NCI-H69 (cell line): ENCODE measurements around the gene PINK1.
A peak's percentile ranks its signal among the peaks of the same experiment; 100 is the strongest.

Experiments
- DNase-seq: peaks from one replicate; lab custom pipeline; 2025; lab: John Stamatoyannopoulos, UW

PINK1 gene

DNA sequence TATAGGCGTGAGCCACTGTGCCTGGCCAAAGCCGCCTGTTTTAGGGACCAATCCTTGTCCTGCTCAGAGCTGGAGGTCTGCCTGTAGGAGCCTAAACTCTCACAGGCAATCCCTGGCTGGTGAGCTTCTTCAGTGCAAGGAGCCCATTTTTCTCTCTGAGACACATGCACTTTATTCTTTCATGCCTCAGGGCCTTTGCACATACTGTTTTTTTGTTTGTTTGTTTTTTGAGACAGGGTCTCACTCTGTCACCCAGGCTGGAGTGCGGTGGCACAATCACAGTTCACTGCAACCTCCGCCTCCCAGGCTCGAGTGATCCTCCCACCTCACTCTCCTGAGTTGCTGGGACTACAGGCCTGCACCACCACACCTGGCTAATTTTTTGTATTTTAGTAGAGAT, 21.6 kb upstream of the PINK1 start:
- no peak for DNase-seq

DNA sequence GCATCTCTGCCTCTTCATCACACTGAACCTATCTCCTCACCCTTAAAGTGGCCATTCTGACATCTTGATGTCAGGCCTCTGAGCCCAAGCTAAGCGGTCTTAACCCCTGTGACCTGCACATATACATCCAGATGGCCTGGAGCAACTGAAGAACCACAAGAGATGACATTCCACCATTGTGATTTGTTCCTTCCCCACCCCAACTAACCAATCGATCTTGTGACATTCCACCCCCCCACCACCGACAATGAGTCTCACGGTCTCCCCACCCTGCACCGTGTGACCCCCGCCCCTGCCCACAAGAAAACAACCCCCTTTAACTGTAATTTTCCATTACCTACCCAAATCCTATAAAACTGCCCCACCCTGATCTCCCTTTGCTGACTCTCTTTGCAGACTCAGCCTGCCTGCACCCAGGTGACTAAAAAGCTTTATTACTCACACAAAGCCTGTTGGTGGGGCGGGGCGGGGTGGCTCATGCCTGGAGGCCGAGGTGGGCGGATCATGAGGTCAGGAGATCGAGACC, 21.0 kb upstream of the PINK1 start:
- no peak for DNase-seq

DNA sequence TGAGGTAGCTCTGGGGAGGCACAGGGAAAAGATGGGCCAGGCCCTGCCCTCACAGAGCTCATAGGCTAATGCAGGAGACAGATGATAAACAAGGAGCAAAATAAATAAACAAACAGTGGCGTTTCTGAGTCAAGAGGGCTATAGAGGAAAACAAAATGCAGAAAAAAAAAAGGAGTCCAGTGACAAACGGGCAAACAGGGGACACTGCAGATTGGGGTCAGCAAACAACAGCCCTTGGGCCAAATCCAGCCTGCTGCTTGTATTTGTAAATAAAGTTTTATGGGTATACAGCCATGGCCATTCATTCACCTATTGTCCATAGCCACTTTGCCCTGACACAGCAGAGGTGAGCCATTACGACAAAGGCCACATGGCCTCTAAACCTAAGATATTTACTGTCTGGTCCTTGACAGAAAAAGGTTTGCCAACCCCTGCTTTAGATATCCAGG, 19.1 kb upstream of the PINK1 start:
- DNase-seq, result no peak

DNA sequence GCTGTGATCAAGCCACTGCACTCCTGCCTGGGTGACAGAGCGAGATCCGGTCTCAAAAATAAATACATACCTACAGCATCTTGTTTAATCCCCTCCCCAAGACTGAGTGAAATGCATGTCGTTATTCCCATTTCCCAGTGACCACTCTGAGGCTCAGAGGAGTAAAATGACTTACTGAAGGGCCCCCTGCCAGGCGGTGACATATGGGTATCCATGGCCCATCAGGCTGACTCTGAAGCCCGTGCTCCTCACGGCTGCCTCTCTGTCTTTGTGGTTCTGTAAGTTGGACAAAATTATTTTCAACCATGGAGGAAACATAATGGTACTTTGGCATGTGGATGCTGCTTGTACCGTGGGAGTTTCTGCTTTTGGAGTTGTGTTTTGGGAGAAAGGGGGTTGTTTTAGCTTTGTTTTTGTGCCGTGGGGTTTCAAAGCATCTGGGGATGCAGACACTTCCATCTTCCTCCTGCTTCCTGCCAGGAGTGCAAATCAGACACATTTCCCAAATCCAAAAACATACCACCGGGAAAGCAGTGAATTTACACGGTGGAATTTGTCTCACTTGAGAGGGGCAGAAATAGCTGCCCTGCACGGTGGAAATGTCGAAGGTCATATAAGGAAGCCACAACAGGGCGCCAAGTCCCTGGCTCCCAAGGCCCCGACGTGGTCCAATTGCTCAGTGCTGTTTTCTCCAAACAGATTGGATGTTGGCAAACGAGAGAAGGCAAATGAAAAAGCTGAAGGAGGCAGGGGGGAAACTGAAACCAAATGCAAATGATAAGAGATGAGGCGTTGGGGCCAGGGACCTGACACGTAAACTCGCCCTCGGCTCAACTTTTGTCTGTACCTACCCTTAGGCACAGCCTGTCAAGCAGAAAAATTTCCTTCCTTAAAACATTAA, 17.1 kb upstream of the PINK1 start:
- no peak for DNase-seq

DNA sequence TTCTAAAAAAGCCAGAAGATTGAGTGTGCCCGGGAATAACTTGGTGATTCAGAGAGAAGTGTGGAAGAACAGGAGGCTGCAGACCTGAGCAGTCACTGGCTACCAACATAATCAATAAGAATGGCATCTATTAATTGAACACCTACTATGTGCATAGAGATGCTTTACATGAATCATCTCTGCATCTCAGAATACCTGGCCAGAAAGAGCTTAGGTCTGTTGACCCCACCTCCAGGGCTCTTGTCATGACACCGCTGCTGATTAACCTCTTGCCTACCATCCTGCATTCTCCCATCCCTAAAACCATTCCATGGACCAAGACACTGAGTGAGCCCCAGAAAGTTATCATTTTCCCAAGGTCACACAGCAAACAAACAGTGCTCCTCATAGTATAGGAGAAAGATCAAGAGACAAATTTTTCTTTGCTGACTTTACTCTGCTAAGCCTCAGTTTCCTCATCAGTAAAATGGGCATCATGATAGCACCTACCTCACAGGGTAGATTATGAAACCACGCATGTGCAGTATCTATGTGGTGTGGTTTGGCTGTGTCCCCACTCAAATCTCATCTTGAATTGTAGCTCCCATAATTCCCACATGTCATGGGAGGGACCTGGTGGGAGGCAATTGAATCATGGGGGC, 16.3 kb upstream of the PINK1 start:
- DNase-seq, result no peak

DNA sequence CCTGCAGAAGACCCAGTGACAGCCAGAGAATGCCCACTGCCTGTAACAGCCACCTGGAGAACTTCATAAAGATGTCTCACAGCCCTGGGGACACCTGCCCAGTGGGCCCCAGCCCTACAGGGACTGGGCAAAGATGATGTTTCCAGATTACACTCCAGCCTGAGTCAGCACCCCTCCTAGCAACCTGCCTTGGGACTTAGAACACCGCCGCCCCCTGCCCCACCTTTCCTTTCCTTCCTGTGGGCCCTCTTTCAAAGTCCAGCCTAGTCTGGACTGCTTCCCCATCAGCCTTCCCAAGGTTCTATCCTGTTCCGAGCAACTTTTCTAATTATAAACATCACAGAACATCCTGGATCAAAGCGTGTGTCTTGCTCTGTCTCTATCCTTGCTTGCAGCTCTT, 14.7 kb upstream of the PINK1 start:
- DNase-seq, result no peak

DNA sequence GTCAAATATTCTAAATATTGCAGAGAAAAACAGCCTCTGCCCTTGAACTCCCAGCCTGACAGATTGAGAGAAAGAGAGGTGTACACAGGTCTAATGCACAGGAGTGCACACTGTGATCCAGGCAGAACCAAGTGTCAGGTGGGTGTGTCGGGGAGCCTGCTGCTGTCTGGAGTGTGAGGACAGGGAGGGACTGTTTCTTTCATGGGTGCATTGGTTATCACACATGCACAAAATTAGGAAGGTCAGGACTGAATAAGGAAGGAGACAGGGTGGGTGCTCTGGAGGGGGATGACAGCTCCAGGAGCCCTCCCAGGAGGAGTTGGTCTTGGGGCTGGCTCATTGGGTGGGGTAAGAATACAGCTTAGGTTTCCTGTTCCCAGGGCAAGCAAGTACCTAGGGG, 13.3 kb upstream of the PINK1 start:
- no peak for DNase-seq

DNA sequence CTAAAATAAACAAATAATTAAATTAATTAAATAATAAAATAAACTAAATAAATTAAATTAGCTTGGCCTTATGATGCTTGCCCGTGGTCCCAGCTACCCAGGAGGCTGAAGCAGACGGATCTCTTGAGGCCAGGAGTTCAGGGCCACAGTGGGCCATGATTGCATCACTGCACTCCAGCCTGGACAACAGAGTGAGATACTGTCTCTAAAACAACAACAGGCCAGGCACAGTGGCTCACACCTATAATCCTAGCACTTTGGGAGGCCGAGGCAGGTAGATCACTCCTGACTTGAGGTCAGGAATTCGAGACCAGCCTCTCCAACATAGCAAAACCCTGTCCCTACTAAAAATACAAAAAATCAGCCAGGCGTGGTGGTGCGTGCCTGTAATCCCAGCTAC, 12.2 kb upstream of the PINK1 start:
- DNase-seq, result no peak

DNA sequence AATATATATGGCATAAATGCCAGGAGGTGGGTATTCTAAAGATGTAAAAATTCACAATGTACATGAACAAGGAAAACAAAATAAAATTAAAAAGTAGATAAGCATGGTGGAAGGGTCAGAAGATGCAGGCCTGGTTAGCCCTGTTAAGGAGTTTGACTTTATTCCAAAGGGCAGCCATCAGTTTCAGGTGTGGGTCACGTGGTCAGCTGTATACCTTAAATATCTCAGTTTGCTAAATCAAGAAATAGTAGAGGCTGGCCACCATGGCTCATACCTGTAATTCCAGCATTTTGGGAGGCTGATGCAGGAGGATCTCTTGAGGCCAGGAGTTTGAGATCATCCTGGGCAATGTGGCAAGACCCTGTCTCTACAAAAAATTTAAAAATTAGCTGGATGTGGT, 8.5 kb upstream of the PINK1 start:
- DNase-seq, result no peak

DNA sequence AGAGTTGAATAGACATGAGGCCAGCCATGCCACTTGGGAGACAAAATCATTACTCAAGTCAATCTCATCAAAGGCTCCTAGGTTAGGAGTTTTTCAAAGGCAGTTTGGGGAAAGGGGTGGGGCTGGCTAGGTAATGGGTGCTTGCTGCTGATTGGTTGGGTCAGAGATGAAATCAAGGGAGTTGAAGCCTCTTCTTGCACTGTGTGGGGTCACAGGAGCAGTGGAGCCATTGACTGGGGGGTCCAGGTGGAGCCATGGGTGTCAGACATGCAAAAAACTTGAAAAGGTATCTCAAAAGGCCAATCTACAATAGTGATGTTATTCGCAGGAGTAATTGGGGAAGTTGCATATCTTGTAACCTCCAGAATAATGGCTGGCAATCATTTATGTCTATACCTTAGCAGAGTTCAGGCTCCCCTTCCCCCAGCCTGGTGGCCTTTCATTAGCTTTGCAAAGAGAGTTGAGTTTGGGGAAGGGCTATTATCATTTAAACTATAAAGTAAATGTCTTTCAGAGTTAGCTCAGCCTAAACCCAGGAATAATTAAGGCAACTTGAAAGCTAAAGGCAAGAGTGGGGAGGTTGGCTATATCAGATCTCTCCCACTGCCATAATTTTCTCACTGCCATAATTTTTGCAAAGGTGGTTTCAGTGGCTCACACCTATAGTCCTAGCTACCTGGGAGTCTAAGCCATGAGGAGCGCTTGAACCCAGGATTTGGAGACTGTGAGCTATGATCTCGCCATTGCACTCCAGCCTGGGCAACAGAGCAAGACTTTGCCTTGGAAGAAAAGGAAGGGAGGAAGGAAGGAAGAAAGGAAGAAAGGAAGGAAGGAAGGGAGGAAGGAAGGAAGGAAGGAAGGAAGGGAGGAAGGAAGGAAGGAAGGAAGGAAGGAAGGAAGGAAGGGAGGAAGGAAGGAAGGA, 7.8 kb upstream of the PINK1 start:
- DNase-seq, result no peak

DNA sequence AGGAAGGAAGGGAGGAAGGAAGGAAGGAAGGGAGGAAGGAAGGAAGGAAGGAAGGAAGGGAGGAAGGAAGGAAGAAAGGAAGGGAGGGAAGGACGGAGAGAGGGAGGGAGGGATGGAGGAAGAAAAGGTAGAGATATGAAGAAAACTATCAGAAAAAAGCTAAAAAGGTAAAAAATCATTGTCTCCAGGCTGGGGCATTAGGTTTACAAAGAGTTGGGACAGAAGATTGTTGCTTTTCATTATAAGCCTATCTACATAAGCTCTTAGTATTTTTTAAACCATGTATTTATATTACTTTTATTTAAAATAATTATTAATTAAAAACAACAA, 7.2 kb upstream of the PINK1 start:
- no peak for DNase-seq

DNA sequence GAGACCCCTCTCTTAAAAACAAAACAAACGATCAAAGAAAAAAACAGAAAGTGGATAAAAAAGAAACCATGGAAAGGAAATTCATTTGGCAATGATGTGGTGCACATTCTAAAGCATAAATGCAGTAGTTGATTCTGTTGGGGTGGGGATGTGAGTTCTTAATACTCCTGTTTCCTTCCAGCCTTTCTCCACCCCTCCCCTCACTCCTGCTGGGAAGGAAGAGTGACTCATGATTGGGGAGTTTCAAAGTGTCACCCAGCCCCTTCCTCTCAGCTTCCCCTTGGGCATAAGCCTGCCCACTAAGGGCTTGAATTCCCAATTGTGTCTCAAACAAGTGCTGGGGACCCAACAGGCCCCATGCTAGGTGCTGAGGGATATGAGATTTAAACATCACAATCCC, 6.7 kb upstream of the PINK1 start:
- DNase-seq, result no peak

DNA sequence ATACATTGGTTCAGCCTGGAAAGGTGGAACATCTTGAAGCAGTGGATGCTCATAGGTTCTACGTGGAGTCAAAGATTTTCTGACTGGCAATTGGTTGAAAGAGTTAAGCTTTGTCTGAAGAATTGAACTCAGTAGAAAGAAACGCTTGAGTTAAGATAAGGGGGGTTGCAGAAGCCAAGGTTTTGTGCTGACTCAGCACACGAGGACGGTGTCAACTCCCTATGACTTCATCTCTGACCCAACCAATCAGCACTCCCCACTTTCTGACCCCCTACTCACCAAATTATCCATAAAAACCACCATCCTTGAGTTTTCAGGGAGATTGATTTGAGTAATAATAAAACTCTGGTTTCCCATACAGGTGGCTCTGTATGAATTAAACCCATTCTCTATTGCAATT, 2.5 kb upstream of the PINK1 start:
- DNase-seq, result no peak

DNA sequence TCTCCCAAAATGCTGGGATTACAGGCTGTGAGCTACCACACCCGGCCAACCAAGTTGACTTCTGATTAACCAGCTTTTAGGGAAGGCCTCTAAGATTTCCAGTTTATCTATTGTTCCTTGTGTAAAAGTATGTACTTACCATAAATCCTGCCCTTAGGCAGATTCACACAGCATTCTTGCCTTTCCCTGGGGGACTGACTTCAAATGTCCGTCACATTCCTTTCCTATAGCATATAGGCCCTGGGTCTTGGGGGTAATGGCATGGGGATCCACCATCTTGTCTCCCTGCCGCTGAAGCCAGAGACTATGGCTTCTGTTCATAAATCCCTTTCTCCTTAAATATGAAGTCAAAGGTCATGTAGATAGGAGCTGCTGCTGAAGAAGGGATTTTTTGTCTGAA, 872 bp upstream of the PINK1 start:
- DNase-seq, result no peak

DNA sequence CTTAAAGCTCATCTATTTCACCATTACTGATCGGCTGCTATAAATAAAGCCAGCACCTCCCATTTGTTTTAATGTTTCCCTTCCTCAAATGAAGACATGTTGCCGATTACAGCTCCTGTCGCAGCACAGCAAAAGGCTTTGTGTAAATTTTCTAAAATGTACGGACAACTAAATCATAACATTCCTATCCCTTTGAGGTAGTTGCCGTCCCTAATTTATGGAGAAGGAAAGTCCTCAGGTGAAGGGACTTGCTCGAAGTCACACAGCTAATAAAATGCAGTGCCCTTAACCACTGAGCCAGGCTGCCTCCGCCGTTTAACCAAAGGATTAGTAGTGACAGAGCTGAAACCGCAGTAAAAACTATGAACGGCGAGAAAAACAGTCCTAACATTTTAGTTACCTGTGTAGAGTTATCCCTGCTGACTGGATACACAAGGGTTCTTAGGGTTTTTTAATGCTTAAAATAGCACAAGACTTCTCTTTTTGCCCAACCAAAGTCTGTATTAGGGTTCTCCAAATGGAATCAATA, 871 bp downstream of the PINK1 start:
- DNase-seq, result peak; percentile 21

DNA sequence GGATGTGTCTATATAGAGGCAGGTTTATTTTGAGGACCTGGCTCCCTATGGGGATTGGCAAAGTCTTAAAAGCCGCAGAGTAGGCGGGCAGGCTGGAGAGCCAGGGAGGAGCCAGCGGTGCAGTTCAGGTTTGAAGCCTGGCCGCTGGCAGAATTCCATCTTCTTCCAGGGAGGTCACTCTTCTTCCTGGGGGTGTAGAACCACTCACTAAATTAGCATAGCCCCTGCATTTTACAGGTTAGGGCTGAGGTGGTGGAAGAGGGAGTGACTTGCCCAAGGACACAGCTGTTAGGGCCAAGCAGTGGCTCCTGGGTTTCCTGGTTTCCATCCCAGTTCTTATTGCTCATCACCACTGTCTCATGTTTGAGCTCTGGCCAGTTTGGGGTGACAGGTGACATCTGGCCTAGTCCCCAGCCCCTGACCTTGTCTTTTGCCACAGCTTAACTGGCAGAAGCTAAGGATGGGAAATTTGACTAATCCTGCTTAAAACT, 1.4 kb downstream of the PINK1 start:
- peak; percentile 59 for DNase-seq

DNA sequence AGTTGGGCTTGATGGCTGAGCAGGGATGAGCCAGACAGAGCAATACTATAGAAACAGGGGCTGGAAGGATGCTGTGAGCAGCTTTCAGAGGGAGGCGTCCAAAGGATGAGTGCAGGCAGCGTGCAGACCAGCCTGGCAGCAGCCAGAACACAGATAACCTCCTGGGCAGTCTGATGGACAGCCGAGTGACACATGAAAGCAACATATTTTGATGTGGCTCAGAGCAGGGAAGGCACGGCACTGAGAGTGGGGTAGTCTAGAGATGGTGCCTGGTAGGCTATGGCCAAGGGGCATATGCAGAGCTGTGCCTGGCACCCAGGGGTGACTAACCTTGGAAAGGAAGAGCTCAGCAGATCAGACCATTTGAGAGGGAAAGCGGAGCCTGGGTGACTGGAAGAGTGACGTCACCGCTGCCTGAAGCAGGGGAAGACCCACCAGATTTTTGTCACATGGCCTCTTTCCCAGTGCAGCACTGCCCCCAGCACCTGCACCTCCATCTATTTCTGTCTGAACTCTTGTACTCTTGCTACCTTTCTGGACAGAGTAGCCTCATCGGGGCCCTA, 3.6 kb downstream of the PINK1 start:
- no peak for DNase-seq

DNA sequence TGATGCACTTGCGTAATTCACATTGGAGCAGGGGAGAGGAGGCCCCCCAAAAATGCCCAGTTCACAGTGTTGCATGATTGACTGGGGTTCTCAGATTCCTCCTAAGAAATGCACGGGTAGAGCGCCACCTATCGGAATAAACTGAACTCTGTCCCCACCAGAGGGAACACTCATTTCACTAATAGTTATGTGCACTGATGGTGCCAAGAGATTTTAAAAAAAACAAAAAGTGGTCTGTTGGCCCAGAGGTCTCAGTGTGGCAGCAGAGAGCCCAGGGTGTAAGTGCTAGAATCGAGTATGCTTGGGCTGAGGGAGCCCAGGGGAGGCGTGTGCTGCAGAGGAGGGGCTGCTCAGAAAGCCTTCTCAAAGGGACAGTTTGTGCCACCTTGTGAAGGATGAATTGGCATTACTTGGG, 6.9 kb downstream of the PINK1 start:
- peak; percentile 45 for DNase-seq

DNA sequence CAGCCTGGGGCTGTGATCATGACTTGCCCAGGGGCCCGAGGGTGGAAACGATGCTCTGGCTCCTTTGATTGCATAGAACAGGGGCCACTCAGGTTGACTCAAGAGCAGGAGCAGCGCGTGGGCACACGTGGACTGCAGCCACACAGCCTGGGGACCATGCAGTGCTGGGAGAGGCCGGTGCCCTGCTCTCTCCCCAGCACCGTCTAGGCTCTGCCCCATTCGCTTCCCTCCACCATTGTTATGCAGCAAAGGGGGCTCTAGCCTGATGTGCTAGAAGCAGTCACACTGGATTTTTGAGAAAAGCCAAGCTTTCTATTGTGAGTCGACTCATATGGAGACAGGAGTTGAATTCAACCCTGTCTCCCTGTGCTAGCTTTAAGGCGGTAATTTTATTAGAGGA, 8.7 kb downstream of the PINK1 start:
- DNase-seq, result no peak

DNA sequence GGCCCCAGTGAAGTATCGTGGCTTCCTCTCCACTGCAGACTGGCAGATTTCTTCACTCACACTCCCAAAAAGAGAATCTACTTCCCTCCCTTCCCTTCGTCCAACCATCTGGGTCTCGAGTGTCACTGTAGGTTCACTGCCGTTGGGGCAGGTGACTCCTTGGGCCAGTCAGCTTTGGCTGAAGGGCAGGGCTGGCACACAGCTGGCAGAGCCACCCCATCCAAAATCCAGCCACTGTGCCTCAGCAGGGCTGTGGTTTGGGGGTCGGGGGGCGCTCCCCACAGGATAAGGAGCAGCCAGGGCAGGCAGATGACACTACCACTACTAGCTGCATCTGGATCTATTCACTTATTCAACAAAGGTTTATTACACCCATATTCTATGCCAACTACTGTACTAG, 9.8 kb downstream of the PINK1 start:
- DNase-seq, result no peak

DNA sequence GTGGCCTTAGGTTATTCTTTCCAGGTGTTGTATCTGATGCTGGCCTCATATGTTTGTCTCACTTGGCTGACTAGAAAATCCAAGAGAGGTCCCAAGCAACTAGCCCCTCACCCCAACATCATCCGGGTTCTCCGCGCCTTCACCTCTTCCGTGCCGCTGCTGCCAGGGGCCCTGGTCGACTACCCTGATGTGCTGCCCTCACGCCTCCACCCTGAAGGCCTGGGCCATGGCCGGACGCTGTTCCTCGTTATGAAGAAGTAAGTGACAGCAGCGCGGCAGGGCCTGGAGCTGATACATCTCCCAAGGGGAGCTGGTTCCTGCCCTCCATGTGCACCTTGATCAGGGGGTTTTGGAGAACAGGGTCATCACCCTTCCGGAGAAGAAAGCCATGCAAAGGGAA, 11.2 kb downstream of the PINK1 start:
- no peak for DNase-seq

DNA sequence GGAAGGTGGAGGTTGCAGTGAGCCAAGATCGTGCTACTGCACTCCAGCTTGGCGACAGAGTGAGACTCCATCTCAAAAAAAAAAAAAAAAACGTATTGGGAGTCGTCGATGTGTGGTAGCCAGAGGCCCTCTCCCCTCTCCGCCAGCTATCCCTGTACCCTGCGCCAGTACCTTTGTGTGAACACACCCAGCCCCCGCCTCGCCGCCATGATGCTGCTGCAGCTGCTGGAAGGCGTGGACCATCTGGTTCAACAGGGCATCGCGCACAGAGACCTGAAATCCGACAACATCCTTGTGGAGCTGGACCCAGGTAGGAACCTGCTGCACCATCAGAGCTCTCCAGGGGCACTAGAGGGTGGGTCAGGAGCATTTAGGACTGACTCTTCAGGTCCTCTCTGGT, 12.2 kb downstream of the PINK1 start:
- no peak for DNase-seq
